NCI-H146 (cell line): ENCODE data around the gene ATRN.
"Not testable (repeated sequence)": the region's sequence is repeated elsewhere in the genome, so short reads cannot be mapped to it uniquely, and the experiment has no call there.

Experiments used
- DNase-seq: peaks from one replicate; lab custom pipeline; 2025; lab: John Stamatoyannopoulos, UW

The ATRN gene

GRCh38 chr20:3515379-3516170 is 44.8 kb downstream of the ATRN start:
- DNase-seq = no peak

GRCh38 chr20:3521852-3522740 is 51.3 kb downstream of the ATRN start:
- DNase-seq = no peak

- DNase-seq = not testable (repeated sequence)
Observed at GRCh38 chr20:3524696-3525095, 53.9 kb downstream of the ATRN start.

- no peak for DNase-seq
Observed at GRCh38 chr20:3532089-3532615, 61.3 kb downstream of the ATRN start.

- DNase-seq = not testable (repeated sequence)
Observed at GRCh38 chr20:3537733-3538132, 66.9 kb downstream of the ATRN start.

GRCh38 chr20:3539311-3540107 is 68.7 kb downstream of the ATRN start:
- no peak for DNase-seq

- DNase-seq = no peak
Observed at GRCh38 chr20:3541887-3542721, 71.3 kb downstream of the ATRN start.

GRCh38 chr20:3543901-3544507 is 73.2 kb downstream of the ATRN start:
- DNase-seq = no peak

GRCh38 chr20:3545401-3545925 is 74.6 kb downstream of the ATRN start:
- no peak for DNase-seq

- no peak for DNase-seq
Observed at GRCh38 chr20:3547906-3548305, 77.1 kb downstream of the ATRN start.

- no peak for DNase-seq
Observed at GRCh38 chr20:3550837-3551236, 80.0 kb downstream of the ATRN start.

- DNase-seq = no peak
Observed at GRCh38 chr20:3551681-3552434, 81.0 kb downstream of the ATRN start.

- no peak for DNase-seq
Observed at GRCh38 chr20:3553663-3554062, 82.8 kb downstream of the ATRN start.

GRCh38 chr20:3557237-3557785 is 86.5 kb downstream of the ATRN start:
- no peak for DNase-seq

GRCh38 chr20:3559231-3559630 is 88.4 kb downstream of the ATRN start:
- no peak for DNase-seq

- no peak for DNase-seq
Observed at GRCh38 chr20:3559637-3560036, 88.8 kb downstream of the ATRN start.

GRCh38 chr20:3560162-3560561 is 89.3 kb downstream of the ATRN start:
- no peak for DNase-seq

- DNase-seq = no peak
Observed at GRCh38 chr20:3560578-3560977, 89.8 kb downstream of the ATRN start.

- no peak for DNase-seq
Observed at GRCh38 chr20:3563133-3563532, 92.3 kb downstream of the ATRN start.
